SU-DHL-6 (cell line): Measurements from ENCODE around the gene RPLP2.

Source experiments
- EZH2phosphoT487 ChIP-seq: fragments of 200-600 bp; sonication (generic), shearing (Covaris generic); conservative IDR thresholded peaks from 2 replicates; pipeline ENCODE4 v1.6.1; 2018; ENCODE audit warnings: mild to moderate bottlenecking, antibody characterized with exemption, low read length, moderate library complexity, mixed read lengths
- TF ChIP-seq, protein P1 (sequence below): fragments of 200-600 bp; sonication (generic); IDR thresholded peaks from one replicate; pipeline ENCODE4 v1.5.1; 2017; ENCODE audit warnings: antibody characterized with exemption, mild to moderate bottlenecking, low read length, moderate library complexity; ENCODE audit not compliant: insufficient read depth, poor library complexity, severe bottlenecking

DNA sequence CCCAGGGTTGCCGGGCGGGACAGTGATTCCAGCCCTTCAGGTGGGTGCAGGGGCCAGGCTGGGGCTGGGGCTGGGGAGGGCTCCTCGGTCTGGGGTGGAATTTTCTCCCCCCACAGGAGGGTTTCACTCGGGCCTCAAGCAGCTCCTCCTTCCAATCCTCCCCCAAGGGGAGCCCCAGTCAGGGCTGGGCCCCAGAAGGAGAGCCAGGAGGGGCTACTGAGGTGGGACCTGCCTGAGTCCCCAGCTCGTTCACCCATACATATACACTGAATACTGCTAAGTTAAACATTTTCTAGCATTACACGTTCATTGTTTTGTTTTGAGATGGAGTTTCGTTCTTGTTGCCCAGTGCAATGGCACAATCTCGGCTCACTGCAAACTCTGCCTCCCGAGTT lies 16.5 kb downstream of the RPLP2 start:
- no peak for TF ChIP-seq EZH2phosphoT487
- TF ChIP-seq, protein P1, sequence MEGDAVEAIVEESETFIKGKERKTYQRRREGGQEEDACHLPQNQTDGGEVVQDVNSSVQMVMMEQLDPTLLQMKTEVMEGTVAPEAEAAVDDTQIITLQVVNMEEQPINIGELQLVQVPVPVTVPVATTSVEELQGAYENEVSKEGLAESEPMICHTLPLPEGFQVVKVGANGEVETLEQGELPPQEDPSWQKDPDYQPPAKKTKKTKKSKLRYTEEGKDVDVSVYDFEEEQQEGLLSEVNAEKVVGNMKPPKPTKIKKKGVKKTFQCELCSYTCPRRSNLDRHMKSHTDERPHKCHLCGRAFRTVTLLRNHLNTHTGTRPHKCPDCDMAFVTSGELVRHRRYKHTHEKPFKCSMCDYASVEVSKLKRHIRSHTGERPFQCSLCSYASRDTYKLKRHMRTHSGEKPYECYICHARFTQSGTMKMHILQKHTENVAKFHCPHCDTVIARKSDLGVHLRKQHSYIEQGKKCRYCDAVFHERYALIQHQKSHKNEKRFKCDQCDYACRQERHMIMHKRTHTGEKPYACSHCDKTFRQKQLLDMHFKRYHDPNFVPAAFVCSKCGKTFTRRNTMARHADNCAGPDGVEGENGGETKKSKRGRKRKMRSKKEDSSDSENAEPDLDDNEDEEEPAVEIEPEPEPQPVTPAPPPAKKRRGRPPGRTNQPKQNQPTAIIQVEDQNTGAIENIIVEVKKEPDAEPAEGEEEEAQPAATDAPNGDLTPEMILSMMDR = no peak
